ENCODE measurements around the gene INTS11.
A peak's percentile ranks its signal among the peaks of the same experiment; 100 is the strongest.

INTS11 gene

GRCh38 chr1:1344655-1345361, 20.3 kb upstream of the INTS11 start (continued):
- TF ChIP-seq ZNF692 (tag by site-specific recombination; IDR thresholded peaks at IDR 0.05) = peak; percentile 98
- TF ChIP-seq ZNF658 (tag by site-specific recombination; IDR thresholded peaks at IDR 0.05) = no peak
- no peak for TF ChIP-seq ZNF76 (tag by site-specific recombination; IDR thresholded peaks at IDR 0.05; ENCODE audit: borderline replicate concordance, low read depth)
- no peak for TF ChIP-seq TRIM28 (IDR thresholded peaks at IDR 0.05; ENCODE audit: borderline replicate concordance, low read length)
- no peak for TF ChIP-seq KLF16 (tag by site-specific recombination; IDR thresholded peaks at IDR 0.05)
- TF ChIP-seq HIC1 (tag by site-specific recombination; IDR thresholded peaks at IDR 0.05) = peak; percentile 39; the same call in 1 of the 2 replicates
- no peak for TF ChIP-seq ZNF580 (tag by site-specific recombination; IDR thresholded peaks at IDR 0.05)
- TF ChIP-seq HOXC10 (CRISPR knock-in tag; IDR thresholded peaks at IDR 0.05) = no peak
- no peak for TF ChIP-seq MEIS1 (CRISPR knock-in tag; IDR thresholded peaks at IDR 0.05; ENCODE audit: borderline replicate concordance)
- no peak for TF ChIP-seq ZNF221 (tag by site-specific recombination; IDR thresholded peaks at IDR 0.05; ENCODE audit: borderline replicate concordance)
- TF ChIP-seq ZNF843 (tag by site-specific recombination; IDR thresholded peaks at IDR 0.05) = no peak
- no peak for TF ChIP-seq ZNF169 (tag by site-specific recombination; IDR thresholded peaks at IDR 0.05)
- no peak for TF ChIP-seq ZNF24 (tag by site-specific recombination; IDR thresholded peaks at IDR 0.05)
- no peak for TF ChIP-seq PBX3 (CRISPR knock-in tag; IDR thresholded peaks at IDR 0.05)
- TF ChIP-seq ZXDB (tag by site-specific recombination; IDR thresholded peaks at IDR 0.05) = no peak
- TF ChIP-seq ZNF155 (tag by site-specific recombination; IDR thresholded peaks at IDR 0.05) = no peak
- no peak for TF ChIP-seq ZNF362 (tag by site-specific recombination; IDR thresholded peaks at IDR 0.05)
- TF ChIP-seq ZNF701 (tag by site-specific recombination; IDR thresholded peaks at IDR 0.05) = no peak
- peak; percentile 89 for TF ChIP-seq GLIS1 (tag by site-specific recombination; IDR thresholded peaks at IDR 0.05)
- TF ChIP-seq ZNF266 (tag by site-specific recombination; IDR thresholded peaks at IDR 0.05; ENCODE audit: low read depth) = no peak
- TF ChIP-seq ZNF202 (tag by site-specific recombination; IDR thresholded peaks at IDR 0.05; ENCODE audit: borderline replicate concordance) = no peak
- no peak for TF ChIP-seq ELK4 (IDR thresholded peaks at IDR 0.05; ENCODE audit: borderline replicate concordance, low read depth, low read length)
- no peak for TF ChIP-seq ZNF747 (tag by site-specific recombination; IDR thresholded peaks at IDR 0.05)
- TF ChIP-seq KLF1 (tag by site-specific recombination; IDR thresholded peaks at IDR 0.05) = peak; percentile 9; the same call in 1 of the 2 replicates
- TF ChIP-seq ZNF610 (tag by site-specific recombination; IDR thresholded peaks at IDR 0.05; ENCODE audit: borderline replicate concordance) = no peak
- TF ChIP-seq ZNF426 (tag by site-specific recombination; IDR thresholded peaks at IDR 0.05) = no peak
- TF ChIP-seq ZNF280D (tag by site-specific recombination; IDR thresholded peaks at IDR 0.05) = no peak
- TF ChIP-seq KLF17 (tag by site-specific recombination; IDR thresholded peaks at IDR 0.05) = peak; percentile 95
- no peak for TF ChIP-seq ZNF175 (tag by site-specific recombination; IDR thresholded peaks at IDR 0.05)

All from HEK293 (cell line).